MM.1S (cell line): ENCODE measurements around the gene XPNPEP1.

Source experiments
- DNase-seq: peaks from one replicate; pipeline ENCODE4 v3.0.0-alpha.2; 2015
- H2AFZ ChIP-seq: fragments of 300-600 bp; sonication (generic); 2 replicates; pipeline ENCODE4 v1.6.0; 2016; ENCODE audit warnings: antibody characterized with exemption, low read length
- H3F3A ChIP-seq: fragments of 300-600 bp; sonication (generic); 2 replicates; pipeline ENCODE4 v1.6.1; 2016; ENCODE audit warnings: mild to moderate bottlenecking, antibody characterized with exemption, low read length, moderate library complexity, mixed read lengths; ENCODE audit not compliant: insufficient read depth
- H3K27ac ChIP-seq: fragments of 300-600 bp; sonication (generic); 2 replicates; pipeline ENCODE4 v1.5.1; 2016; ENCODE audit warnings: mild to moderate bottlenecking, low read length
- H3K27me3 ChIP-seq: fragments of 300-600 bp; sonication (generic); replicated peaks from 2 replicates; pipeline ENCODE4 v1.6.0; 2016; ENCODE audit warnings: low read length; ENCODE audit not compliant: insufficient read depth
- H3K36me3 ChIP-seq: fragments of 300-600 bp; sonication (generic); replicated peaks from 2 replicates; pipeline ENCODE4 v1.6.1; 2016; ENCODE audit warnings: mild to moderate bottlenecking, low read length, mixed read lengths; ENCODE audit not compliant: insufficient read depth
- H3K4me1 ChIP-seq: fragments of 300-600 bp; sonication (generic); 2 replicates; pipeline ENCODE4 v1.6.1; 2016; ENCODE audit warnings: low read length, mixed read lengths
- H3K4me2 ChIP-seq: fragments of 300-600 bp; sonication (generic); 2 replicates; pipeline ENCODE4 v1.6.0; 2016; ENCODE audit warnings: low read depth, low read length
- H3K4me3 ChIP-seq: fragments of 300-600 bp; sonication (generic); 2 replicates; pipeline ENCODE4 v1.5.1; 2016; ENCODE audit warnings: low read length, mixed read lengths
- H3K79me2 ChIP-seq: fragments of 300-600 bp; sonication (generic); 2 replicates; pipeline ENCODE4 v1.6.1; 2016; ENCODE audit warnings: mixed run types, low read length, mixed read lengths
- H3K9ac ChIP-seq: fragments of 300-600 bp; sonication (generic); 2 replicates; pipeline ENCODE4 v1.6.1; 2016; ENCODE audit warnings: low read length, mixed read lengths
- H3K9me2 ChIP-seq: fragments of 300-600 bp; sonication (generic); replicated peaks from 2 replicates; pipeline ENCODE4 v1.6.1; 2016; ENCODE audit warnings: mild to moderate bottlenecking, low read length, mixed read lengths; ENCODE audit not compliant: insufficient read depth
- H3K9me3 ChIP-seq: fragments of 300-600 bp; sonication (generic); replicated peaks from 2 replicates; pipeline ENCODE4 v1.6.1; 2016; ENCODE audit warnings: mild to moderate bottlenecking, low read length, mixed read lengths; ENCODE audit not compliant: insufficient read depth
- H4K20me1 ChIP-seq: fragments of 300-600 bp; sonication (generic); 2 replicates; pipeline ENCODE4 v1.6.1; 2016; ENCODE audit warnings: mild to moderate bottlenecking, low read length, moderate library complexity, mixed read lengths; ENCODE audit not compliant: insufficient read depth
- EZH2 ChIP-seq: fragments of 300-600 bp; sonication (generic); optimal IDR thresholded peaks from 2 replicates; pipeline ENCODE3; 2017; ENCODE audit warnings: low read depth, mild to moderate bottlenecking, antibody characterized with exemption, low read length, mixed read lengths
- EZH2phosphoT487 ChIP-seq: fragments of 300-600 bp; sonication (generic); IDR thresholded peaks from 2 replicates; pipeline ENCODE4 v1.6.1; 2018; ENCODE audit warnings: antibody characterized with exemption, low read length
- TF ChIP-seq, protein P1 (sequence below): fragments of 300-600 bp; sonication (generic); IDR thresholded peaks from 2 replicates; pipeline ENCODE4 v1.5.1; 2016; ENCODE audit warnings: antibody characterized with exemption, low read length, mixed read lengths

Gene XPNPEP1

DNA sequence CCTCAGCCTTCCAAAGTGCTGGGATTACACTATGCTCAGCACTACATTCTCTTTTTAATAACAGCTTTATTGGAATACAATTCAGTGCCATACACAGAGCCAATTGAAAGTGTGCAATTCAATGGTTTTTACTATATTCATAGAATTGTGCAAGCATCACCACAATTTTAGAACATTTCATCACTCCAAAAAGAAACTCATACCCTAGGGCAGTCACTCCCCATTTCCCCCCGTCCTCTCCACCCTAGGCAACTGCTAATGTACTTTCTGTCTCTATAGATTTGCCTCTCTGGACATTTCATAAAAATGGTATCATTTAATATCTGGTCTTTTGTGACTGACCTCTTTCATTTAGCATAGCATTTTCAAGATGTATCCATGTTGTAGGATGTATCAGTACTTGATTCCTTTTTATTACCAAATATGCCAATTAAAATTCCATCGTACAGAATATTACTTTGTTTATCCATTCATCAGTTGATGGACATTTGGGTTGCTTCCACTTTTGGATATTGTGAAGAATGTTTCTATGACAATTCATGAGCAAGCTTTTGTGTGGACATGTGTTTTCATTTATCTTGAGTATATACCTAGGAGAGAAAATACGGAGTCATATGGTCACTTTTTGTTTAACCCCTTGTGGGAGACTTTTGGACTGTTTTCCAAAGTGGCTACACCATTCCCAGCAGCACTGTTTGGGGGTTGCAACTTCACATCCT is 6.3 kb upstream of the XPNPEP1 start:
- H3K36me3 ChIP-seq = no peaks in the 10 kb centered on the region
- H3K27me3 ChIP-seq = no peaks in the 10 kb centered on the region
- H3K9ac ChIP-seq = no peak overlapping the region
- peaks cover 6% of the 10 kb centered on the region; the same call in 1 of the 2 replicates for H3K4me1 ChIP-seq
- DNase-seq = no peak
- H3K4me3 ChIP-seq = no peak overlapping the region
- no peaks in the 10 kb centered on the region for H3K79me2 ChIP-seq
- H3F3A ChIP-seq = no peaks in the 10 kb centered on the region
- no peak overlapping the region for H2AFZ ChIP-seq
- no peak overlapping the region for H3K4me2 ChIP-seq
- no peaks in the 10 kb centered on the region for H3K9me3 ChIP-seq
- TF ChIP-seq, protein P1, sequence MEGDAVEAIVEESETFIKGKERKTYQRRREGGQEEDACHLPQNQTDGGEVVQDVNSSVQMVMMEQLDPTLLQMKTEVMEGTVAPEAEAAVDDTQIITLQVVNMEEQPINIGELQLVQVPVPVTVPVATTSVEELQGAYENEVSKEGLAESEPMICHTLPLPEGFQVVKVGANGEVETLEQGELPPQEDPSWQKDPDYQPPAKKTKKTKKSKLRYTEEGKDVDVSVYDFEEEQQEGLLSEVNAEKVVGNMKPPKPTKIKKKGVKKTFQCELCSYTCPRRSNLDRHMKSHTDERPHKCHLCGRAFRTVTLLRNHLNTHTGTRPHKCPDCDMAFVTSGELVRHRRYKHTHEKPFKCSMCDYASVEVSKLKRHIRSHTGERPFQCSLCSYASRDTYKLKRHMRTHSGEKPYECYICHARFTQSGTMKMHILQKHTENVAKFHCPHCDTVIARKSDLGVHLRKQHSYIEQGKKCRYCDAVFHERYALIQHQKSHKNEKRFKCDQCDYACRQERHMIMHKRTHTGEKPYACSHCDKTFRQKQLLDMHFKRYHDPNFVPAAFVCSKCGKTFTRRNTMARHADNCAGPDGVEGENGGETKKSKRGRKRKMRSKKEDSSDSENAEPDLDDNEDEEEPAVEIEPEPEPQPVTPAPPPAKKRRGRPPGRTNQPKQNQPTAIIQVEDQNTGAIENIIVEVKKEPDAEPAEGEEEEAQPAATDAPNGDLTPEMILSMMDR = no peak
- TF ChIP-seq EZH2 (no peak), EZH2phosphoT487 (no peak)
- no peak overlapping the region for H3K27ac ChIP-seq
- no peaks in the 10 kb centered on the region for H4K20me1 ChIP-seq
- H3K9me2 ChIP-seq = no peaks in the 10 kb centered on the region

DNA sequence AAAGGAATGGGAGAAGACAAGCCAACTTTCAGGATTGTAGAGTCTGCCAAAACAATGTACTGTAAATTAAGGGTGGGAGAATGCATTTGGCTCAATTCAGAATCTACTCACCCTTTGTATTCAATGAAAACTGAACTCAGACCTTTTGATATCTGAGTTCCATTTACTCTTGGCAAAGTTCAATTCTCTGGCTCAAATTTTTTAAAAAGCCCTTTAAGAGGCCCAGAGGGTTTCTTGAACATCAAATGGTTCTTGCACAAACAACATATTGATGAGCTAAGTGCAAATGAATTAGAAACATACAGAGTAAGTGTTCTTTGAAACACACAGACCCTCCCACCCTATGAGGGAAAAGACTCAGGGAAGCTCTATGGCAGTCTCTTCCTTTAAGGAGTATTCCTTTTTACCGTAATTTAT is 5.2 kb upstream of the XPNPEP1 start:
- H3K36me3 ChIP-seq = no peaks in the 10 kb centered on the region
- H3K9ac ChIP-seq = no peak overlapping the region
- H3F3A ChIP-seq = no peaks in the 10 kb centered on the region
- H4K20me1 ChIP-seq = no peaks in the 10 kb centered on the region
- H3K4me2 ChIP-seq = no peak overlapping the region
- no peak overlapping the region for H3K4me3 ChIP-seq
- no peak for TF ChIP-seq EZH2phosphoT487
- no peaks in the 10 kb centered on the region for H3K27me3 ChIP-seq
- H3K27ac ChIP-seq = no peak overlapping the region
- DNase-seq = no peak
- no peak overlapping the region for H2AFZ ChIP-seq
- no peaks in the 10 kb centered on the region for H3K79me2 ChIP-seq
- no peaks in the 10 kb centered on the region for H3K9me3 ChIP-seq
- no peaks in the 10 kb centered on the region for H3K9me2 ChIP-seq
- peaks cover 17% of the 10 kb centered on the region; the same call in 1 of the 2 replicates for H3K4me1 ChIP-seq

DNA sequence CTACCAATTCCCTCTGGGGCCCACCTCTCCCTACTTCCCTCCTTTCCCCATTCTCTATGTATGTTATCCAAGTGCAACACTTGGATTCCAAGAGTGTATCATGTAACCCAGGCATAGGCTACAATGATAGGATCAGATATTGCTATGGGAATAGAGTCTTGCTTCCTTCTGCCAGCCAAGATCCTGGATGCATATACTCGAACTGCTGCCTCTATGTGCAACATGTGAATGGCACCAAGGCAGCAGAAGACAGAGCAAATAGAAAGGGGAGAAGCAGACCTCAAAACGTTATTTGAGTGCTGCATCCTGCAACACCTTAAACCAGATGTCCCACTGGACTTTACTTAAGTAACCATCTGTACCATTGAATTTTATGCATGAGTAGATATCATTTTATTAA is 3.5 kb upstream of the XPNPEP1 start:
- H3K4me1 ChIP-seq = peaks cover 21% of the 10 kb centered on the region
- no peaks in the 10 kb centered on the region for H3K9me3 ChIP-seq
- H3K9me2 ChIP-seq = no peaks in the 10 kb centered on the region
- H3K27ac ChIP-seq = no peak overlapping the region
- H3K27me3 ChIP-seq = no peaks in the 10 kb centered on the region
- peaks cover 13% of the 10 kb centered on the region for H3K79me2 ChIP-seq
- H2AFZ ChIP-seq = no peak overlapping the region
- no peaks in the 10 kb centered on the region for H4K20me1 ChIP-seq
- DNase-seq = no peak
- no peak for TF ChIP-seq EZH2
- TF ChIP-seq EZH2phosphoT487 = no peak
- TF ChIP-seq, protein P1 = no peak
- no peaks in the 10 kb centered on the region for H3K36me3 ChIP-seq
- no peak overlapping the region for H3K4me3 ChIP-seq
- H3K4me2 ChIP-seq = no peak overlapping the region
- H3K9ac ChIP-seq = no peak overlapping the region
- no peaks in the 10 kb centered on the region for H3F3A ChIP-seq

DNA sequence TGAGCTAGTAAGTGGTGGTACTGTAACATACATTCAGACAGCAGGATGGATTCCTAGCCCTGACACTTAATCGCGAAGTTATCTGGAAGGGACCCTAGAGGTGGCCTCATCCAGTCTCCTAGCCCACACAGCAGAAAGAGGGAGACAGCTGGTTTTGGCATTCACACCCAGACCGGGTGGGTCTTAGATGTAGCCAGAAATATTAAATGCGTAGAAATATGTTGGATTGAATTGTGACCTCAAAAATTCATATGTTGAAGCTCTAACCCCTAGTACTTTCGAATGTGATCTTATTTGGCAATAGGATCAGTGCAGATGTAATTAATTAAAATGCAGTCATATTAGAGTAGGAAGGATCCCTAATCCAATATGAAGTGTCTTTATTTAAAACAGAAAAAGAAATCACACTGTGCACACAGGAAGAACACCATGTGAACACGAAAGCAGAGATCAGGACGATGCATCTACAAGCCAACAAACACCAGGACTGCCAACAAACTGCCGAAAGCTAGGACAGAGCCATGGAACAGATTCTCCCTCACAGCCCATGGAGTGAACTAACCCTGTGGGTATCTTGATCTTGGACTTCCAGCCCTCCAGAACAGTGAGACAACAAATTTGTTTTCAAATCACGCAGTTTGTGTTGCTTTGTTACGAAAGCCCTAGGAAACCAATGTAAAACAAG is 2.9 kb upstream of the XPNPEP1 start:
- H3K9me2 ChIP-seq = no peaks in the 10 kb centered on the region
- H3K4me1 ChIP-seq = peaks cover 24% of the 10 kb centered on the region
- no peaks in the 10 kb centered on the region for H3K9me3 ChIP-seq
- H3K4me2 ChIP-seq = no peak overlapping the region
- no peak overlapping the region for H2AFZ ChIP-seq
- no peak overlapping the region for H3K9ac ChIP-seq
- no peak for DNase-seq
- H3K27ac ChIP-seq = no peak overlapping the region
- H3K4me3 ChIP-seq = no peak overlapping the region
- TF ChIP-seq EZH2 (no peak), EZH2phosphoT487 (no peak)
- TF ChIP-seq, protein P1 = no peak
- no peaks in the 10 kb centered on the region for H4K20me1 ChIP-seq
- H3K79me2 ChIP-seq = peaks cover 19% of the 10 kb centered on the region
- H3K36me3 ChIP-seq = no peaks in the 10 kb centered on the region
- no peaks in the 10 kb centered on the region for H3F3A ChIP-seq
- H3K27me3 ChIP-seq = no peaks in the 10 kb centered on the region
